Fibroblast of lung (primary cell): ENCODE results near the gene ZNF79. TPM values are rescaled to one million over a fixed set of nuclear protein-coding genes. Genes with fewer than 3 reads are reported as not detected.
A peak's percentile ranks its signal among the peaks of the same experiment; 100 is the strongest.

Experiments used
- DNase-seq, 2 donors: peaks; one replicate each; pipeline versions ENCODE4 v3.0.0 to v3.0.0-alpha.2; 2010; ENCODE audit warnings: low read depth in 2 of 2
- H2AFZ ChIP-seq: 2 replicates; pipeline ENCODE4 v1.5.1; 2012; ENCODE audit warnings: low read length, control low read depth, inconsistent platforms
- H3K27ac ChIP-seq: 2 replicates; pipeline ENCODE4 v1.5.1; 2011; ENCODE audit warnings: low read length, control low read depth; ENCODE audit not compliant: insufficient read depth
- H3K27me3 ChIP-seq: 2 replicates; pipeline ENCODE4 v1.5.1; 2011; ENCODE audit warnings: mild to moderate bottlenecking, low read length; ENCODE audit not compliant: control insufficient read depth, insufficient read depth
- H3K36me3 ChIP-seq: 2 replicates; pipeline ENCODE4 v1.5.1; 2011; ENCODE audit warnings: low read length; ENCODE audit not compliant: control insufficient read depth, insufficient read depth
- H3K4me1 ChIP-seq: 2 replicates; pipeline ENCODE4 v1.5.1; 2011; ENCODE audit warnings: low read length; ENCODE audit not compliant: control insufficient read depth, insufficient read depth; ENCODE audit errors: extremely low read depth
- H3K4me2 ChIP-seq: 2 replicates; pipeline ENCODE4 v1.5.1; 2011; ENCODE audit warnings: low read length, control low read depth; ENCODE audit not compliant: insufficient read depth; ENCODE audit errors: extremely low read depth
- H3K4me3 ChIP-seq, 4 experiments: fragments of 200-600 bp in 1 of 4; sonication (generic) in 1 of 4; replicated peaks in 1 of 4; 2 replicates each; pipeline ENCODE4 v1.5.1; 2011 to 2016; ENCODE audit warnings: low read length in 4 of 4, low read depth in 3 of 4, mild to moderate bottlenecking in 3 of 4, control low read depth in 2 of 4, inconsistent platforms in 1 of 4, mixed read lengths in 1 of 4; ENCODE audit not compliant: insufficient read depth in 1 of 4; ENCODE audit errors: control extremely low read depth in 1 of 4
- H3K79me2 ChIP-seq: 2 replicates; pipeline ENCODE4 v1.5.1; 2012; ENCODE audit warnings: mild to moderate bottlenecking, low read length, inconsistent platforms; ENCODE audit not compliant: control insufficient read depth, insufficient read depth
- H3K9ac ChIP-seq: 2 replicates; pipeline ENCODE4 v1.5.1; 2011; ENCODE audit warnings: mild to moderate bottlenecking, low read length, control low read depth; ENCODE audit not compliant: insufficient read depth
- H3K9me3 ChIP-seq: 2 replicates; pipeline ENCODE4 v1.5.1; 2012; ENCODE audit warnings: low read depth, low read length; ENCODE audit not compliant: control insufficient read depth, insufficient read depth
- H4K20me1 ChIP-seq: 2 replicates; pipeline ENCODE4 v1.5.1; 2011; ENCODE audit warnings: low read length; ENCODE audit not compliant: control insufficient read depth, insufficient read depth; ENCODE audit errors: extremely low read depth
- EZH2 ChIP-seq: IDR thresholded peaks from 2 replicates; pipeline ENCODE4 v1.5.1; 2012; ENCODE audit warnings: low read length, control low read depth, mild to moderate bottlenecking; ENCODE audit errors: missing control alignments
- polyA plus RNA-seq, 2 donors: library from polyadenylated mRNA; depleted of rRNA in 1 of 2; stranded (reverse) in 1 of 2; unstranded in 1 of 2; fragments of >200 nt; gene quantifications; 2 replicates each; pipeline ENCODE4 v1.2.1, GENCODE V29; 2011 to 2012; ENCODE audit warnings: missing spikeins in 1 of 2
- total RNA-seq: library from RNA; depleted of rRNA; stranded (reverse); fragments of >200 nt; gene quantifications from 2 replicates; pipeline ENCODE4 v1.2.1, GENCODE V29; 2014
- TF ChIP-seq, protein P1 (sequence below), 2 donors: IDR thresholded peaks in 1 of 2; conservative IDR thresholded peaks in 1 of 2; 1 replicate in 1 of 2; 2 replicates in 1 of 2; pipeline ENCODE4 v1.5.1; 2011 to 2012; ENCODE audit warnings: low read length in 2 of 2, control low read depth in 1 of 2, inconsistent platforms in 1 of 2, low read depth in 1 of 2, mild to moderate bottlenecking in 1 of 2

Gene ZNF79
- total and polyA plus RNA-seq, 2 donors (not counting 1 experiment from before 2014, with no cell fraction given) = 4.9 to 15.0 TPM

GRCh38 chr9:127422787-127423186, 1.4 kb upstream of the ZNF79 start:
- Histone ChIP-seq H3K27me3 (no peaks in the 10 kb centered on the region), H3K79me2 (peaks cover 25% of the 10 kb centered on the region), H3K4me3 (peak overlapping the region in 3 of 4 experiments; percentile 79 to 90 (median 83)), H3K4me1 (peaks cover 2% of the 10 kb centered on the region), H3K27ac (no peak overlapping the region), H3K36me3 (no peaks in the 10 kb centered on the region), H2AFZ (no peak overlapping the region), H3K9ac (no peak overlapping the region), H3K4me2 (peak overlapping the region; percentile 96), H3K9me3 (no peaks in the 10 kb centered on the region), H4K20me1 (no peaks in the 10 kb centered on the region)
- no peak for DNase-seq
- TF ChIP-seq EZH2 = no peak
- TF ChIP-seq, protein P1, sequence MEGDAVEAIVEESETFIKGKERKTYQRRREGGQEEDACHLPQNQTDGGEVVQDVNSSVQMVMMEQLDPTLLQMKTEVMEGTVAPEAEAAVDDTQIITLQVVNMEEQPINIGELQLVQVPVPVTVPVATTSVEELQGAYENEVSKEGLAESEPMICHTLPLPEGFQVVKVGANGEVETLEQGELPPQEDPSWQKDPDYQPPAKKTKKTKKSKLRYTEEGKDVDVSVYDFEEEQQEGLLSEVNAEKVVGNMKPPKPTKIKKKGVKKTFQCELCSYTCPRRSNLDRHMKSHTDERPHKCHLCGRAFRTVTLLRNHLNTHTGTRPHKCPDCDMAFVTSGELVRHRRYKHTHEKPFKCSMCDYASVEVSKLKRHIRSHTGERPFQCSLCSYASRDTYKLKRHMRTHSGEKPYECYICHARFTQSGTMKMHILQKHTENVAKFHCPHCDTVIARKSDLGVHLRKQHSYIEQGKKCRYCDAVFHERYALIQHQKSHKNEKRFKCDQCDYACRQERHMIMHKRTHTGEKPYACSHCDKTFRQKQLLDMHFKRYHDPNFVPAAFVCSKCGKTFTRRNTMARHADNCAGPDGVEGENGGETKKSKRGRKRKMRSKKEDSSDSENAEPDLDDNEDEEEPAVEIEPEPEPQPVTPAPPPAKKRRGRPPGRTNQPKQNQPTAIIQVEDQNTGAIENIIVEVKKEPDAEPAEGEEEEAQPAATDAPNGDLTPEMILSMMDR (conservative IDR thresholded peaks at IDR 0.05 in 1 of 2, IDR thresholded peaks at IDR 0.05 in 1 of 2; ENCODE audit: low read depth in 1 of 2, low read length in 2 of 2) = no peak

DNA sequence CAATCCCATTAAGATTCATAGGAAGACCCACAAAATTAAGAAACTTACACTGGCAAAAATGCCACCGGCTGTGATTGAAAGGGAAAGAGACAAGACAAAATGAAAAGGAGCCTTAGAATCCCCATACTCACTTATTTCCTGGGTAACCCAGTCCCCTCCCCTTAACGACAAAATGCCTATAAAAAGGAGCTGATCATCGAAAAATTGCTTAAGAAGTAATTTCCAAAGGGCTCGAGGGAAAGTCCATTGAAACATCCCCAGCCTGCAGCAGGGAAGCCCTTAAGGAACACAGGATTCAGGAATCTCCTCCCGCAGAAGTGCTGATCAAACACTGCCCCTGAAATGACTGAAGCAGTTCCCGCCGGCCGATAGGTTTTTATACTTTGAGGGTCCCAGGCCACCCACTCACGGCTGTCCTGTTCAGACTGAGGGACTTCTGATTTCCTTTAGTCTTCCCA, 677 bp upstream of the ZNF79 start:
- Histone ChIP-seq H3K9ac (peak overlapping the region; percentile 77), H3K27me3 (no peaks in the 10 kb centered on the region), H3K27ac (peak overlapping the region; percentile 82), H3K9me3 (no peaks in the 10 kb centered on the region), H2AFZ (peak overlapping the region; percentile 96), H4K20me1 (no peaks in the 10 kb centered on the region), H3K79me2 (peaks cover 27% of the 10 kb centered on the region), H3K4me1 (peaks cover 2% of the 10 kb centered on the region), H3K4me2 (peak overlapping the region; percentile 96), H3K4me3 (peak overlapping the region; percentile 79 to 90 (median 84)), H3K36me3 (no peaks in the 10 kb centered on the region)
- no peak for TF ChIP-seq EZH2
- TF ChIP-seq, protein P1 (conservative IDR thresholded peaks at IDR 0.05 in 1 of 2, IDR thresholded peaks at IDR 0.05 in 1 of 2; ENCODE audit: low read depth in 1 of 2, low read length in 2 of 2) = no peak
- DNase-seq = no peak

GRCh38 chr9:127424676-127424999, 456 bp downstream of the ZNF79 start:
- H3K4me3 ChIP-seq = peak overlapping the region; percentile 79 to 90 (median 84)
- H2AFZ ChIP-seq = peak overlapping the region; percentile 54
- H3K4me1 ChIP-seq = peaks cover 2% of the 10 kb centered on the region
- TF ChIP-seq EZH2 = no peak
- TF ChIP-seq, protein P1 (conservative IDR thresholded peaks at IDR 0.05 in 1 of 2, IDR thresholded peaks at IDR 0.05 in 1 of 2; ENCODE audit: low read depth in 1 of 2, low read length in 2 of 2) = no peak
- no peaks in the 10 kb centered on the region for H3K9me3 ChIP-seq
- no peaks in the 10 kb centered on the region for H3K36me3 ChIP-seq
- peak overlapping the region; percentile 98 for H3K4me2 ChIP-seq
- H3K27ac ChIP-seq = peak overlapping the region; percentile 82
- no peaks in the 10 kb centered on the region for H4K20me1 ChIP-seq
- H3K79me2 ChIP-seq = peaks cover 27% of the 10 kb centered on the region
- H3K9ac ChIP-seq = peak overlapping the region; percentile 77
- DNase-seq = no peak
- H3K27me3 ChIP-seq = no peaks in the 10 kb centered on the region
